Activated CD8-positive, alpha-beta memory T cell treated with anti-CD3 and anti-CD28 coated beads for 48 hours (primary cell): ENCODE data around the gene TNS4.

Experiments used
- DNase-seq, 3 experiments: peaks; one replicate each; pipeline ENCODE4 v3.0.0-alpha.2; 2020; ENCODE audit warnings: low read depth in 2 of 3, low spot score in 2 of 3

Gene TNS4

GRCh38 chr17:40473573-40474365 is 27.7 kb downstream of the TNS4 start:
- no peak for DNase-seq

- DNase-seq: no peak
Measured at GRCh38 chr17:40472733-40473452, 28.5 kb downstream of the TNS4 start.

- no peak for DNase-seq
Measured at GRCh38 chr17:40471846-40472732, 29.3 kb downstream of the TNS4 start.

- DNase-seq: no peak
Measured at GRCh38 chr17:40470932-40471828, 30.2 kb downstream of the TNS4 start.

- no peak for DNase-seq
Measured at GRCh38 chr17:40469805-40470675, 31.4 kb downstream of the TNS4 start.

- no peak for DNase-seq
Measured at GRCh38 chr17:40468560-40468959, 32.9 kb downstream of the TNS4 start.

- DNase-seq: no peak
Measured at GRCh38 chr17:40467281-40467867, 34.0 kb downstream of the TNS4 start.

- DNase-seq: no peak
Measured at GRCh38 chr17:40466298-40466971, 35.0 kb downstream of the TNS4 start.

GRCh38 chr17:40464392-40464855 is 37.0 kb downstream of the TNS4 start:
- no peak for DNase-seq

- no peak for DNase-seq
Measured at GRCh38 chr17:40463122-40463550, 38.3 kb downstream of the TNS4 start.

GRCh38 chr17:40462343-40463121 is 38.9 kb downstream of the TNS4 start:
- DNase-seq: no peak

GRCh38 chr17:40461732-40462342 is 39.6 kb downstream of the TNS4 start:
- no peak for DNase-seq

GRCh38 chr17:40460968-40461731 is 40.3 kb downstream of the TNS4 start:
- no peak for DNase-seq

GRCh38 chr17:40460604-40460967 is 40.8 kb downstream of the TNS4 start:
- no peak for DNase-seq

GRCh38 chr17:40459636-40460603 is 41.5 kb downstream of the TNS4 start:
- no peak for DNase-seq
